ENCODE data around the gene PDP2.

Gene PDP2

GRCh38 chr16:66880288-66881013, at the start of gene PDP2:
TSS of gene PDP2 (plus strand) at chr16:66880515. CDS start at chr16:66884285, 3,770 bp downstream.
- DNase-seq (ENCODE audit: low spot score), result peak; percentile 91

GRCh38 chr16:66832190-66832589, 48.1 kb upstream of the PDP2 start:
- no peak for DNase-seq (ENCODE audit: low spot score)

- no peak for DNase-seq (ENCODE audit: low spot score)
These were observed 47.5 kb upstream of the PDP2 start for GRCh38 chr16:66832661-66833305.

- DNase-seq (ENCODE audit: low spot score), result no peak
These were observed 45.6 kb upstream of the PDP2 start for GRCh38 chr16:66834746-66835145.

GRCh38 chr16:66840883-66841282, 39.4 kb upstream of the PDP2 start:
- no peak for DNase-seq (ENCODE audit: low spot score)

- no peak for DNase-seq (ENCODE audit: low spot score)
These were observed 38.9 kb upstream of the PDP2 start for GRCh38 chr16:66841366-66841765.

GRCh38 chr16:66842765-66843164, 37.5 kb upstream of the PDP2 start:
- DNase-seq (ENCODE audit: low spot score), result no peak

GRCh38 chr16:66843191-66843590, 37.1 kb upstream of the PDP2 start:
- no peak for DNase-seq (ENCODE audit: low spot score)

GRCh38 chr16:66844009-66844341, 36.3 kb upstream of the PDP2 start:
- DNase-seq (ENCODE audit: low spot score), result no peak

- no peak for DNase-seq (ENCODE audit: low spot score)
These were observed 35.8 kb upstream of the PDP2 start, which contains the start of gene CA7 for GRCh38 chr16:66844342-66845079. TSS of gene CA7 (plus strand) at chr16:66844414. CDS start at chr16:66844488, 74 bp downstream.

GRCh38 chr16:66845080-66845410, 35.3 kb upstream of the PDP2 start:
- no peak for DNase-seq (ENCODE audit: low spot score)

GRCh38 chr16:66845791-66846221, 34.5 kb upstream of the PDP2 start:
- DNase-seq (ENCODE audit: low spot score), result no peak

GRCh38 chr16:66846266-66846665, 34.0 kb upstream of the PDP2 start:
- no peak for DNase-seq (ENCODE audit: low spot score)

GRCh38 chr16:66846831-66847230, 33.5 kb upstream of the PDP2 start:
- no peak for DNase-seq (ENCODE audit: low spot score)

- no peak for DNase-seq (ENCODE audit: low spot score)
These were observed 32.7 kb upstream of the PDP2 start for GRCh38 chr16:66847533-66848067.

- no peak for DNase-seq (ENCODE audit: low spot score)
These were observed 32.1 kb upstream of the PDP2 start for GRCh38 chr16:66848172-66848571.

- DNase-seq (ENCODE audit: low spot score), result no peak
These were observed 31.3 kb upstream of the PDP2 start for GRCh38 chr16:66849021-66849420.

- no peak for DNase-seq (ENCODE audit: low spot score)
These were observed 30.8 kb upstream of the PDP2 start for GRCh38 chr16:66849549-66849948.

GRCh38 chr16:66850115-66850815, 30.1 kb upstream of the PDP2 start:
- no peak for DNase-seq (ENCODE audit: low spot score)

- no peak for DNase-seq (ENCODE audit: low spot score)
These were observed 28.9 kb upstream of the PDP2 start for GRCh38 chr16:66851166-66851964.

Data from CD4-positive, alpha-beta T cell treated with Interleukin-6 at 100 ng/mL for 8 hours (primary cell).